ENCODE measurements around the gene IKZF2. TPM values are rescaled to one million over a fixed set of nuclear protein-coding genes. Genes with fewer than 3 reads are reported as not detected.

The IKZF2 gene
- total RNA-seq, 1 experiment from 2014 or later, result 3.0 TPM

DNA sequence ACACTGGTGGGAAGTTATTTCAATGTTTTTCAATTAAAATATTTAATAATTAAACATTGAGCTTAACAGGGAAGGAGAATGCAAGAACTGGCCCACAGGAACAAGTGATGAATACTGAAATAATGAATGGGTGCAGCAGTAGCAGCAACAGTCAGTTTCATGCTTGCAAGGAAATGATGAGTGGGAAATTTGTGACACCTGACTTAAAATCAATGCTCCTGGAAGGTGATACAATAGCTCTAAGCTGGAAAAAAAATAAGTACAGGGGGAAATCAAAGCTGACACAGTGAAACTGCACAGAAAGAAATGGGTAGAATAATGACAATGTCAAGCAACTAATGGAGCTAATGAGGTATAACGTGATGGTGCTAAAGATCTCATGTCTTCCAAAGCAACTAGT lies 184.5 kb downstream of the IKZF2 start:
- Histone ChIP-seq H3K9me3 (ENCODE audit: control insufficient read depth, low read depth, low read length) (no peaks in the 10 kb centered on the region), H2BK5ac (ENCODE audit: insufficient read length, low read length) (no peak overlapping the region), H2BK15ac (ENCODE audit: low read depth, low read length) (no peak overlapping the region), H3K4ac (ENCODE audit: low read depth, low read length) (no peak overlapping the region), H2BK12ac (ENCODE audit: insufficient read length, low read depth, low read length) (no peak overlapping the region), H3K79me2 (ENCODE audit: insufficient read depth, low read length) (no peaks in the 10 kb centered on the region), H2BK20ac (ENCODE audit: low read depth, low read length, poor library complexity, severe bottlenecking) (no peak overlapping the region), H3K23ac (ENCODE audit: insufficient read length, low read depth, low read length) (no peak overlapping the region), H2AK5ac (ENCODE audit: insufficient read length, low read length) (no peak overlapping the region), H3K14ac (ENCODE audit: insufficient read depth, low read length) (no peak overlapping the region), H4K5ac (ENCODE audit: insufficient read length, low read depth, low read length) (no peak overlapping the region), H3K9ac (ENCODE audit: extremely low read depth, insufficient read length, low read length) (no peak overlapping the region), H3K4me1 (ENCODE audit: insufficient read depth, low read length) (no peaks in the 10 kb centered on the region), H3K27ac (ENCODE audit: insufficient read length, low read depth, low read length) (no peak overlapping the region), H3T11ph (ENCODE audit: low read length) (no peak overlapping the region), H3K4me2 (ENCODE audit: insufficient read depth, insufficient read length, low read length) (no peak overlapping the region), H2AFZ (ENCODE audit: low read length) (no peak overlapping the region), H4K8ac (replicated peaks; ENCODE audit: insufficient read length, low read depth, low read length) (no peak overlapping the region), H3K18ac (ENCODE audit: insufficient read length, low read depth, low read length) (no peak overlapping the region), H4K91ac (ENCODE audit: insufficient read length, low read depth, low read length) (no peak overlapping the region), H4K20me1 (ENCODE audit: control insufficient read depth, insufficient read depth, insufficient read length) (no peaks in the 10 kb centered on the region), H3K56ac (ENCODE audit: insufficient read length, low read depth, low read length) (no peak overlapping the region), H3K23me2 (ENCODE audit: insufficient read length, low read depth, low read length, poor library complexity, severe bottlenecking) (no peaks in the 10 kb centered on the region), H3K27me3 (ENCODE audit: insufficient read depth, low read length) (no peaks in the 10 kb centered on the region), H2BK120ac (ENCODE audit: low read depth, low read length, poor library complexity, severe bottlenecking) (no peak overlapping the region), H3K79me1 (ENCODE audit: insufficient read depth, low read depth, low read length, poor library complexity, severe bottlenecking) (no peaks in the 10 kb centered on the region)
- Mint-ChIP-seq H3K4me3 (no peak overlapping the region), H3K9me3 (no peaks in the 10 kb centered on the region), H3K4me1 (peaks cover 0 to 3% of the 10 kb centered on the region in 2 experiments; a peak in 1 of 4 replicates), H3K27me3 (ENCODE audit: low read depth) (no peaks in the 10 kb centered on the region), H3K27ac (no peak overlapping the region; a peak in 2 of 7 replicates), H3K36me3 (ENCODE audit: insufficient read depth in 1 of 3, low read depth in 3 of 3) (no peaks in the 10 kb centered on the region)
- DNase-seq, result no peak
- TF ChIP-seq, protein P1, sequence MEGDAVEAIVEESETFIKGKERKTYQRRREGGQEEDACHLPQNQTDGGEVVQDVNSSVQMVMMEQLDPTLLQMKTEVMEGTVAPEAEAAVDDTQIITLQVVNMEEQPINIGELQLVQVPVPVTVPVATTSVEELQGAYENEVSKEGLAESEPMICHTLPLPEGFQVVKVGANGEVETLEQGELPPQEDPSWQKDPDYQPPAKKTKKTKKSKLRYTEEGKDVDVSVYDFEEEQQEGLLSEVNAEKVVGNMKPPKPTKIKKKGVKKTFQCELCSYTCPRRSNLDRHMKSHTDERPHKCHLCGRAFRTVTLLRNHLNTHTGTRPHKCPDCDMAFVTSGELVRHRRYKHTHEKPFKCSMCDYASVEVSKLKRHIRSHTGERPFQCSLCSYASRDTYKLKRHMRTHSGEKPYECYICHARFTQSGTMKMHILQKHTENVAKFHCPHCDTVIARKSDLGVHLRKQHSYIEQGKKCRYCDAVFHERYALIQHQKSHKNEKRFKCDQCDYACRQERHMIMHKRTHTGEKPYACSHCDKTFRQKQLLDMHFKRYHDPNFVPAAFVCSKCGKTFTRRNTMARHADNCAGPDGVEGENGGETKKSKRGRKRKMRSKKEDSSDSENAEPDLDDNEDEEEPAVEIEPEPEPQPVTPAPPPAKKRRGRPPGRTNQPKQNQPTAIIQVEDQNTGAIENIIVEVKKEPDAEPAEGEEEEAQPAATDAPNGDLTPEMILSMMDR (conservative IDR thresholded peaks at IDR 0.05), result no peak
- no CpG with 5 or more reads among the region's 1 CpG for WGBS (ENCODE audit: extremely low coverage, insufficient read length, low lambda C conversion rate)
